CD1c-positive myeloid dendritic cell (primary cell): ENCODE results near the gene RSPO4.

Experiments
- DNase-seq: peaks from one replicate; pipeline ENCODE4 v3.0.0-alpha.2; 2016; ENCODE audit errors: extremely low spot score

The RSPO4 gene

DNA sequence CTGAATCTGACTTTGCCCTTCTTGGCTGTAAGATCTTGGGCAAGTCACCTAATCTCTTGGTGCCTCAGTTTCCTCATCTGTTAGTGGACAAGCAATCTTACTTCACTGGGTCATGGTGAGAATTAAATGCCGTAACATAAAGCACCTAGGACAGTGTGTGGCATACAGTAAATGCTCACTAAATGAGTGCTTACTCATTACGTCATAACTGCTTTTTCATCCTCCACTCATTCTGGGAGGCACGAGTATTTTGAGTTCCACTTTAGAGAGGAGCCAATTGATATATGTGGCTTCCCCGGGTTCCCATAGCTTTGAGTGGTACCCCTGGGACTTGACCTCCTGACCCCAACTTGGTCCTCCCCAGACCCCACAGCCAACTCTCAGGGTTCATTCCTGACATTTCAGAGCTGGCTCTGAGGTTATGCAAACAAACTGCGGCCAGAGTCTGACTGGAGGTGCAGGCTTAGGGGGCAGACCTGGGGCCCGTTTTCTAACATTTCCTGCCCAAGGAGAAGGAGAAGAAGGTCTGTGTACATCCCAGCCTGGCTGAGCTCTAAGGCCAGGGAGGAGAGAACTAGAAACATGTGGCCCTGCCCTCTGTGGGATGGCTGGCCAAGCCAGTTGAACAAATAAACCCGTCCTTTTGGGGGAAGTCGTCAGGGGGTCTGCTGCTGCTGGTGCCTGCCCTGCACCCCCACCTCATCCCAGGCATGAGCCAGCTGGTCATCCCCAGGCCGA is 91.8 kb downstream of the RSPO4 start:
- no peak for DNase-seq

DNA sequence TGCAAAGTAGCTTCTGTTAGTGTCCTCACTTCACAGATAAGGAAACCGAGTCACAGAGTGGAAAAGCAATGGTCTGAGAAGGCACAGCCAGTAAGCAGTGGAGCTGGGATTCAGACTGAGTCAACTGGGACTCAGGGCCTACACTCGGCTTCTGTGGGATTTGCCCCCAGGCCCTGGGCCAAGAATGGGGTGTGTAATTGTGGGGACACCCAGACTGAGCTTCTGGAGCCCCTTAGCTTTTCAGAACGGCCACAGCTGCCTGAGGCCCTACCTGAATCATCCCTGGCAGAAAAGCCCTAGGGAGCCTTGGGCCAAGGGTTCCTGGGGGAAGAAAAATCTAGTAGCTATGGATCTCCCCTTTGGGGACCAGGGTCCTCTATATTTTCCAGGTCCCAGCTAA is 92.5 kb downstream of the RSPO4 start:
- DNase-seq = no peak
